Hematopoietic multipotent progenitor cell treated with erythropoietin and hydrocortisone succinate and interleukin-3 and kit ligand, for 8 days (in vitro differentiated cells): ENCODE results near the gene SPAG16.

ENCODE experiments used
- DNase-seq: peaks from one replicate; pipeline ENCODE4 v3.0.0-alpha.2; 2015

SPAG16 gene

GRCh38 chr2:214311931-214312749 is 1027.9 kb downstream of the SPAG16 start:
- DNase-seq = no peak

DNA sequence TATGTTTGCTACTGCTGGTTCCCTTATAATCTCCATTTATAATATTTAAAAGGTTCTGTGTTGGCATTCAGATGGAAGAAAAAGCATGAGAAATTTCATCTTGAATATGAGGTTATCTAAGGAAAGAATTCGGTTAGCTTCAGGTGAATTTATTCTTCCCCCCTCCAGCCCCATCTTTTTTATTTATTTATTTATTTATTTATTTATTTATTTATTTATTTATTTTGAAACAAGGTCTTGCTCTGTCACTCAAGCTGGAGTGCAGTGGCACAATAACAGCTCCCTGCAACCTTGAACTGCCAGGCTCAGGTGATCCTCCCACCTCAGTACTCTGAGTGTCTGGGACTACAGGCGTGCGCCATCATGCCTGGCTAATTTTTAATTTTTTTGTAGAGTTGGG is 1031.1 kb downstream of the SPAG16 start:
- DNase-seq = no peak

- no peak for DNase-seq
Measured at GRCh38 chr2:214320211-214320610, 1035.9 kb downstream of the SPAG16 start.

GRCh38 chr2:214322662-214323061 is 1038.4 kb downstream of the SPAG16 start:
- DNase-seq = no peak

GRCh38 chr2:214325404-214325803 is 1041.1 kb downstream of the SPAG16 start:
- DNase-seq = no peak

DNA sequence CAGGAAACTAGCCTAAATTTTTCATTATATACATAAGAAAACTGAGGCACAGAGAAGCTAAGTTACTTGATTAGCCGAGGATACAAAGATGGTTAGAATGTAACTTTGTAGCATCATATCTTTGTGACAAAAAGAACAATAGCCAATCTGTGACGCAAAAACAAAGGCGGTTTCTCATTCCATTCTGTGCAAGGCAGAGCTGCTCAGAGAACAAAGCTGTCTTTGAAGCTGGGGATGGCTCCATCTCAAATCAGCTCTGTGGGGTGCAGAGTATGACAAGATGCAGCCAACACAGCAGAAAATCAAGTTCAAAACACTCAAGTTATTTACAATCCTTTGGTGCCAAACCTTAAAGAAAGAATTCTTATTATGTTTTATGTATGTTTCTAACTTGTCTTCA is 1044.7 kb downstream of the SPAG16 start:
- no peak for DNase-seq

- DNase-seq = no peak
Measured at GRCh38 chr2:214341646-214342045, 1057.4 kb downstream of the SPAG16 start.

DNA sequence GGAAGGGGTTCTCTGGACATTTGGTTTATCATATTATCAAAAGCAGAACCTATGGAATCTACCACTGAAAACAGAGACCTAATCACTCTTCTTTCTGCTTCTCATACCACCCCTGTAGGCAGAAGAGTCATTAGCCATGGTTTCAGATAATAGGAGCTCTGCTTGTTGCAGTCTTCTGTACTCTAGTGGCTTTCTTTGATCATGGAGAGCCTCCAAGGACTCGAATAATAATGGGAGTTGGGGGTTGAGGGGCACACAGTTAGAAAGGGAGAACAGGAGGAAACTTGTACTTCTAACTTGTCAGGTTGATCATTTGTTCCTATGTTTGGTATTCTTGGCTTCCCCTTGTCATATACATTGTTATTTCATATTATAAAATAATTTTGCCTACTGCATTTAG is 1074.2 kb downstream of the SPAG16 start:
- DNase-seq = no peak

DNA sequence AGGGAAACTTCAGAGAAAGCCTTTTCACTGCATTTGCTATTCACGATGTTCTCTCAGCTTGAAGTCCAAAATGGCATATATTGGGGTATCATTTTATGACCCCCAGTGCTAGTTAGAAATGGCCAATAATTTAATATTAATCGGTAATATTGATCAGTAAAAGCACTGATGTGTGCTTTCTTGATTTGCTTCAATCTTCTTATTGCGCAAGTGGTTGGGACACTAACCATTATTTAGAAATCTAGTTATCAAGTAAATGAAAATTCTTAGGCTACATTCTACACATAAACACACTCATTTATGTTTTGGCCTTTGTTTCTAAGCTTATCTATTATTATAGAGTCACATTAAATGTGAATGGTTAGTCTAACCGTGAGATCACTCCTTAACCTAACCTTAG is 1076.9 kb downstream of the SPAG16 start:
- DNase-seq = no peak

- no peak for DNase-seq
Measured at GRCh38 chr2:214365549-214365948, 1081.3 kb downstream of the SPAG16 start.

- no peak for DNase-seq
Measured at GRCh38 chr2:214367171-214367570, 1082.9 kb downstream of the SPAG16 start.

- no peak for DNase-seq
Measured at GRCh38 chr2:214376618-214377285, 1092.5 kb downstream of the SPAG16 start.

- DNase-seq = no peak
Measured at GRCh38 chr2:214377286-214377624, 1093.0 kb downstream of the SPAG16 start.

- no peak for DNase-seq
Measured at GRCh38 chr2:214378455-214379103, 1094.3 kb downstream of the SPAG16 start.

- DNase-seq = no peak
Measured at GRCh38 chr2:214379227-214379626, 1095.0 kb downstream of the SPAG16 start.

- DNase-seq = no peak
Measured at GRCh38 chr2:214380681-214381080, 1096.4 kb downstream of the SPAG16 start.

DNA sequence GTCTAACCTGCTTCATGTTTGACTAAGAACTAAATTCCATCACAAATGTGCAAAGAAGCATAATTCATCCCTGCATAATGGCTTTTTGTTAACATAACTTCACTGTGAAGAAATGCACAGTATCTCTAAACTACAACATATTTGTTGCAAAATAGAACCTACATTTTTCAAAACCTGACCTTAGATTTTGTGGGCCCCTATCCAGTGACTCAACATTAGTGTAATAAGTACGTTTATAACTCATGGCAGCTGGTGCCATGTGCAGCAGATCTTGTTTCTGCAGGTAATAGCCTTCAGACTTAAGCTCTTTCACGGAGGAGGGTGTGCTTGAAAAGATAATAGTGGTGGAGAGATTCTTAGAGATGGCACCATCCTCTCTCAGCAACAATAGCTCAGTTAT is 1098.0 kb downstream of the SPAG16 start:
- no peak for DNase-seq

DNA sequence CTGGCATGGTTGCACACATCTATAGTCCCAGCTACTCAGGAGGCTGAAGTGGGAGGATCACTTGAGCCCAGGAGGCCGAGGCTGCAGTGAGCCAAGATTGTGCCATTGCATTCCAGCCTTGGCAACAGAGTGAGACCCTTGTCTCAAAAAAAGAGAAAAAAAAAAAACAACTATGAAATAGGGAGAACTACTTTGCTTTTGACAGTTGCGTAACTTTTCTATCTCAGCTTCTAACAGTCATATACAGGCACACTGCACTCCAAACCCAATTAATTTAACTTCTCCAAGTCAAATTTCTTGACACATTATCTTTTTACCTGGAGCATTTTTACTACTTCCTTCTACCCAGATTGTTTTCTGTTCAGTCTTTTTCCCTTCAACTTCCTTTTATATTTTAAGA is 1102.5 kb downstream of the SPAG16 start:
- no peak for DNase-seq

- no peak for DNase-seq
Measured at GRCh38 chr2:214389334-214389733, 1105.1 kb downstream of the SPAG16 start.

DNA sequence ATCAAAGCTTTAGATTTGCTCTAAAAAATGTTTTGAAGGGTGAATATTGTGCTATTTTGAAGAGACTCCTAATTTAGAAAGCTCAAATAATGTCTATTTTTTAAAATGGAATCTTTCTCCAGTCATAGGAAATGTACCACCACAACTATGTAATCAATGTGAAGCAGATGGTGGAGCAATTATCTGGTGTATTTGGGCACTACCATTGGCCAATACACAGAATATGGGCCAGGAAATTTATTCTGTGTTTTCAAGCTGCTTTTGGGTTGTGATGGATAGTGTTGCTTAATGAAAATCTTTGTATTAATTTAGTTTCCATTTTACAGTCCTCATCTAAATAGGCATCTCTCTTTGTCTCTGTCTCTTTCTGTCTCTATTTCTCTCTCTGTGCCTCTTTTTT is 1109.5 kb downstream of the SPAG16 start:
- no peak for DNase-seq

DNA sequence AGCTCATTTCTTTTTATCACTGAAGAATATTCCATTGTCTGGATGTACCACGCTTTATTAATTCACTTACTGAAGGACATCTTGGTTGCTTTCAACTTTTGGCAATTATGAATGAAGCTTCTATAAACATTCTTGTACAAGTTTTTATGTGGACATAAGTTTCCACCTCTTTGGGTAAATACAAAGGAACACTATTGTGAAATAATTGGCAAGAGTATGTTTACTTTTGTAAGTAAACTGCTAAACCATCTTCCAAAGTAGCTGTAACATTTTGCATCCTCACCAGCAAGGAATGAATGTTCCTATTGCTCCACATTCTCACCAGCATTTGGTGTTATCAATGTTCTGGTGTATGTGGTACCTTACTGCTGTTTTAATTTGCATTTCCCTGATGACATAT is 1110.8 kb downstream of the SPAG16 start:
- no peak for DNase-seq

DNA sequence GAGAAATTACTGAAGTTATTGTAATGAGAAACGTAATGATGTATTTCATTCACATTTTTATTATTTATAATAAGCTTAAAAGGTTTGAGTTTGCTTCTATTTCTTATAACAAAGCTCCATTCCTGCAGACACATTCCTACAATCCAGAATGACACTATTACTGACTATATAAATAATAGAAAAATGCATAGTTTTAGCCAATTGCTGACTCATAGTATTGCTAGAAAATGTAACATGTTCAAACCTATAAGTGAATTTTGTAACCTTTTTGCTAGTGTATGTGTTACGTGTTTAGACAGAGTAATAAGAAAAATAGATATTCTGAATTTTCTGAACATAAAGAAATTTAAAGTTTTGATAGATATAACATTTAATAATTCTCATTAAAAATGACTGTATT is 1117.3 kb downstream of the SPAG16 start:
- no peak for DNase-seq

- no peak for DNase-seq
Measured at GRCh38 chr2:214410128-214410775, 1126.0 kb downstream of the SPAG16 start.
